ENCODE measurements around the gene NMNAT3.

NMNAT3 gene

DNA sequence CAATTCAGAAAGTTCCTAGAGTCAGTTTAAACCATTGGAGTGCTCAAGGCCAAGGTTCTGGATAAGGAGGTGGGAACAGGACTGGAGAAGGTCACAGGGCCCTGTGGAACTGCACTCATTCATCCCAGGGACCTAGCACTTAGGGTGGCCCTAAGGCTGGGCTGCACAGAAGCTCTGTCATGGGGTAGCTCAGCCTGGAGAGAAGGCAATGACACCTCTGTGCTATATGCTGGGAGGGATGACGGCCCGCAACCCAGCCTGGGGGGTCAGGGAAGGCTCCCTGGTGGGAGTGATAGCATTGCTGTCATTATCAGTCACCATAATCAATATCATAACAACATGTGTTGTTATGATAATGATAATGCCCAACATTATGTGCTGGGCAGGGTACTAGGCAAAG lies 151.6 kb downstream of the NMNAT3 start:
- H3K27ac ChIP-seq = no peak overlapping the region
- H3K4me1 ChIP-seq (ENCODE audit: low read depth, poor library complexity, severe bottlenecking) = peaks cover 29% of the 10 kb centered on the region
- no peak overlapping the region for H3K4me2 ChIP-seq
- no peaks in the 10 kb centered on the region; the same call in 1 of the 2 replicates for H3K36me3 ChIP-seq (ENCODE audit: insufficient read depth)
- no peaks in the 10 kb centered on the region for H4K20me1 ChIP-seq (ENCODE audit: insufficient read depth)
- TF ChIP-seq, protein P1, sequence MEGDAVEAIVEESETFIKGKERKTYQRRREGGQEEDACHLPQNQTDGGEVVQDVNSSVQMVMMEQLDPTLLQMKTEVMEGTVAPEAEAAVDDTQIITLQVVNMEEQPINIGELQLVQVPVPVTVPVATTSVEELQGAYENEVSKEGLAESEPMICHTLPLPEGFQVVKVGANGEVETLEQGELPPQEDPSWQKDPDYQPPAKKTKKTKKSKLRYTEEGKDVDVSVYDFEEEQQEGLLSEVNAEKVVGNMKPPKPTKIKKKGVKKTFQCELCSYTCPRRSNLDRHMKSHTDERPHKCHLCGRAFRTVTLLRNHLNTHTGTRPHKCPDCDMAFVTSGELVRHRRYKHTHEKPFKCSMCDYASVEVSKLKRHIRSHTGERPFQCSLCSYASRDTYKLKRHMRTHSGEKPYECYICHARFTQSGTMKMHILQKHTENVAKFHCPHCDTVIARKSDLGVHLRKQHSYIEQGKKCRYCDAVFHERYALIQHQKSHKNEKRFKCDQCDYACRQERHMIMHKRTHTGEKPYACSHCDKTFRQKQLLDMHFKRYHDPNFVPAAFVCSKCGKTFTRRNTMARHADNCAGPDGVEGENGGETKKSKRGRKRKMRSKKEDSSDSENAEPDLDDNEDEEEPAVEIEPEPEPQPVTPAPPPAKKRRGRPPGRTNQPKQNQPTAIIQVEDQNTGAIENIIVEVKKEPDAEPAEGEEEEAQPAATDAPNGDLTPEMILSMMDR (conservative IDR thresholded peaks at IDR 0.05; ENCODE audit: low read depth, low read length) = no peak
- no peaks in the 10 kb centered on the region for H3K27me3 ChIP-seq (ENCODE audit: insufficient read depth, low read depth)
- H3K4me3 ChIP-seq (IDR thresholded peaks at IDR 0.05; ENCODE audit: insufficient read depth, low read depth, low read length) = no peak overlapping the region
- no peak overlapping the region for H3K9ac ChIP-seq
- no peak overlapping the region for H2AFZ ChIP-seq (ENCODE audit: low read depth)
- H3K79me2 ChIP-seq (ENCODE audit: insufficient read depth, low read depth) = no peaks in the 10 kb centered on the region

DNA sequence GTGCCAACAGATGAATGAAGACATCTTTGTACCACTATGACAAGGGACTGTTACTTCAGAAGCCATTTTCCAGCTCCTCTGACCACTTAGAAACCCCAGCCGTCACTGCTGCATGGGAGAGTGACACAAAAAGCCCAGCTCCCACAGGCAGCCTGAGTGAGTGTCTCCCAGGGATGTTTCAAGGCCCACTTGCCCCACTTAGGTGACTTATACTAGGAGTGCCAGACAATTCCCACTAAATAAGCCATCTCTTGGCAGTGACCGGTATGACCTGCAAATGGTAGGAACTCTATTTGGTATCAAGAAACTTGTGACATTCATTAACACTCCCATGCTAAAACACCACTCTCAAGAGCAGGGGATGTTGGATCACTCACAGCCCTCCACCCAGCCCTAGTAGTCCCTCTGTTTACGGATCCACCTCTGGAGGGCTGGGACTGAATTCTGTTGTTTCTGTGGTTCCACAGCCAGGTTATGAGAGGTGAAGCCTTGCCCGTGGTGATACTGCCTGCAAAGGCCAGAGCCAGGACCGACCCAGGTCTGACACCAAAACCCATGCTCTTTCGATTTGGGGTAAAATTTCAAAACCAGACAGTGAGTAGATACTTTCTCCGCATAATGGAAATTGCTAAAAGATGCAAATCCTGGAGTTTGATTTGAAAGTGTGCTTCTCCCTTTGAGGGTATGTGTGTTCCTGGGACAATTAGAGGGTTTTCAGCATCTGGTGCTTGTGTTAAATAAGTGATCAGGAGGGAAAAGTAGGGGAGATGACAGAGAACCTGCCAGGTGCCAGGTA lies 152.7 kb downstream of the NMNAT3 start:
- no peaks in the 10 kb centered on the region for H3K27me3 ChIP-seq (ENCODE audit: insufficient read depth, low read depth)
- peaks cover 24% of the 10 kb centered on the region for H3K4me1 ChIP-seq (ENCODE audit: low read depth, poor library complexity, severe bottlenecking)
- no peak overlapping the region for H3K4me2 ChIP-seq
- H3K27ac ChIP-seq = no peak overlapping the region
- no peaks in the 10 kb centered on the region for H3K79me2 ChIP-seq (ENCODE audit: insufficient read depth, low read depth)
- H3K4me3 ChIP-seq (IDR thresholded peaks at IDR 0.05; ENCODE audit: insufficient read depth, low read depth, low read length) = no peak overlapping the region
- no peaks in the 10 kb centered on the region; the same call in 1 of the 2 replicates for H3K36me3 ChIP-seq (ENCODE audit: insufficient read depth)
- no peak overlapping the region for H3K9ac ChIP-seq
- no peaks in the 10 kb centered on the region for H4K20me1 ChIP-seq (ENCODE audit: insufficient read depth)
- TF ChIP-seq, protein P1 (conservative IDR thresholded peaks at IDR 0.05; ENCODE audit: low read depth, low read length) = no peak
- H2AFZ ChIP-seq (ENCODE audit: low read depth) = no peak overlapping the region

DNA sequence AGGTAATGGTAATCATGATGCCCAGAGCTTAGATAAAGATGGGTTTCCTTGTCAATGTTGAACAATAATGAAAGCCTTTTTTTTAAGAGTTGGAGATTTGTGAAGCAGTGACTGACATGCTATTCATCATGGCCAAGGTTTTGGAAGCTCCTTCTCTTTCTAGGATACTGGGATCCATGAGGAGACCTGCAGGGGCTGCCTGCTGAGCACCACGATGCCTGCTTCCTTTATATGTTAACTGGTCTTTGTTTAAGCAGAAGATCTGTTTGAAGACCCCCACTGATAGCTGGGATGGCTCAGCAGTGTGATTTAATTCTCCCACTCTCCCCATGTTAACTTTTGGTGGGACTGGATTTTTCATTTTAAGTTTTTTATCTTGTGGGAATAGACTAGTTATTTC lies 154.1 kb downstream of the NMNAT3 start:
- TF ChIP-seq, protein P1 (conservative IDR thresholded peaks at IDR 0.05; ENCODE audit: low read depth, low read length) = no peak
- H3K4me2 ChIP-seq = no peak overlapping the region
- H3K27me3 ChIP-seq (ENCODE audit: insufficient read depth, low read depth) = no peaks in the 10 kb centered on the region
- H3K36me3 ChIP-seq (ENCODE audit: insufficient read depth) = no peaks in the 10 kb centered on the region; the same call in 1 of the 2 replicates
- peaks cover 26% of the 10 kb centered on the region for H3K4me1 ChIP-seq (ENCODE audit: low read depth, poor library complexity, severe bottlenecking)
- H4K20me1 ChIP-seq (ENCODE audit: insufficient read depth) = no peaks in the 10 kb centered on the region
- H3K9ac ChIP-seq = no peak overlapping the region
- no peak overlapping the region for H3K4me3 ChIP-seq (IDR thresholded peaks at IDR 0.05; ENCODE audit: insufficient read depth, low read depth, low read length)
- H3K27ac ChIP-seq = no peak overlapping the region
- H2AFZ ChIP-seq (ENCODE audit: low read depth) = no peak overlapping the region
- no peaks in the 10 kb centered on the region for H3K79me2 ChIP-seq (ENCODE audit: insufficient read depth, low read depth)

DNA sequence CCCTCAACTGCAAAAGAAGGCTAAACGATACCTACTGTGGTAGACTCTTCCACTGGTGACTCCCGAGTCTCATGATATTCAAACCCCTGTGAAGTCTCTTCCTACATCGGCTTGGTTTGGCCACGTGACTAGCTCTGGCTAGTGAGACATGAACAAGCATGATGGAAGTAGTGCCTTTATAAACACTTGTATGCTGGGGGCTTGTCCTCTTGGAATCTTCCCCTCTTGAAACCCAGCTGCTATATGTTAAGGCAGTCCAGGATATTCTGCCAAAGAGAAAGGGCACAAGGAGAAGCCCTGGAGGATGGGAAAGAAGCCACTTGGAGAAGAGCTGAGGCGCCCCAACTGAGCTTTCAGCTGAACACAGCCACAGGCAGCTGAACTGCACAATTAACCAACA lies 154.6 kb downstream of the NMNAT3 start:
- H3K79me2 ChIP-seq (ENCODE audit: insufficient read depth, low read depth) = no peaks in the 10 kb centered on the region
- H3K4me3 ChIP-seq (IDR thresholded peaks at IDR 0.05; ENCODE audit: insufficient read depth, low read depth, low read length) = no peak overlapping the region
- no peak overlapping the region for H2AFZ ChIP-seq (ENCODE audit: low read depth)
- no peak overlapping the region for H3K27ac ChIP-seq
- H4K20me1 ChIP-seq (ENCODE audit: insufficient read depth) = no peaks in the 10 kb centered on the region
- H3K4me2 ChIP-seq = no peak overlapping the region
- H3K9ac ChIP-seq = no peak overlapping the region
- peaks cover 26% of the 10 kb centered on the region for H3K4me1 ChIP-seq (ENCODE audit: low read depth, poor library complexity, severe bottlenecking)
- H3K36me3 ChIP-seq (ENCODE audit: insufficient read depth) = no peaks in the 10 kb centered on the region; the same call in 1 of the 2 replicates
- TF ChIP-seq, protein P1 (conservative IDR thresholded peaks at IDR 0.05; ENCODE audit: low read depth, low read length) = no peak
- H3K27me3 ChIP-seq (ENCODE audit: insufficient read depth, low read depth) = no peaks in the 10 kb centered on the region
